Trophoblast cell (in vitro differentiated cells and primary cell): ENCODE data around the gene ZNF655.

Experiments
- DNase-seq, 2 donors: peaks; one replicate each; pipeline ENCODE4 v3.0.0-alpha.2; 2016
- H2AFZ ChIP-seq: 2 replicates; pipeline ENCODE4 v1.6.1; 2013; ENCODE audit warnings: low read length, moderate library complexity, mild to moderate bottlenecking; ENCODE audit not compliant: insufficient read depth, poor library complexity
- H2AK5ac ChIP-seq: 2 replicates; pipeline ENCODE4 v1.6.1; 2013; ENCODE audit warnings: mild to moderate bottlenecking, low read length
- H2BK120ac ChIP-seq: 2 replicates; pipeline ENCODE4 v1.6.1; 2013; ENCODE audit warnings: low read length, mild to moderate bottlenecking, moderate library complexity; ENCODE audit not compliant: insufficient read depth, poor library complexity
- H2BK12ac ChIP-seq: 2 replicates; pipeline ENCODE4 v1.6.1; 2013; ENCODE audit warnings: mild to moderate bottlenecking, low read length, moderate library complexity
- H2BK5ac ChIP-seq: 2 replicates; pipeline ENCODE4 v1.6.1; 2013; ENCODE audit warnings: low read length, low read depth, moderate library complexity, mild to moderate bottlenecking; ENCODE audit not compliant: poor library complexity
- H3K14ac ChIP-seq: 2 replicates; pipeline ENCODE4 v1.6.1; 2013; ENCODE audit warnings: mild to moderate bottlenecking, low read length
- H3K18ac ChIP-seq: 2 replicates; pipeline ENCODE4 v1.6.1; 2013; ENCODE audit warnings: mild to moderate bottlenecking, low read length
- H3K23ac ChIP-seq: 2 replicates; pipeline ENCODE4 v1.6.1; 2013; ENCODE audit warnings: low read length
- H3K27ac ChIP-seq: 2 replicates; pipeline ENCODE4 v1.5.1; 2013; ENCODE audit warnings: low read depth, mild to moderate bottlenecking, inconsistent platforms, low read length, moderate library complexity
- H3K27me3 ChIP-seq: 2 replicates; pipeline ENCODE4 v1.6.1; 2013; ENCODE audit warnings: inconsistent platforms, mild to moderate bottlenecking, low read length, moderate library complexity; ENCODE audit not compliant: insufficient read depth
- H3K36me3 ChIP-seq, 2 experiments: 1 replicate in 1 of 2; 2 replicates in 1 of 2; pipeline ENCODE4 v1.6.1; 2013; ENCODE audit warnings: low read length in 2 of 2, mild to moderate bottlenecking in 2 of 2, moderate library complexity in 1 of 2; ENCODE audit not compliant: insufficient read depth in 2 of 2, control insufficient read depth in 1 of 2
- H3K4ac ChIP-seq: 2 replicates; pipeline ENCODE4 v1.6.1; 2013; ENCODE audit warnings: low read depth, mild to moderate bottlenecking, low read length, moderate library complexity
- H3K4me1 ChIP-seq, 2 experiments: 1 replicate in 1 of 2; 2 replicates in 1 of 2; pipeline ENCODE4 v1.6.1; 2013; ENCODE audit warnings: low read length in 2 of 2, mild to moderate bottlenecking in 2 of 2, moderate library complexity in 1 of 2; ENCODE audit not compliant: insufficient read depth in 2 of 2, control insufficient read depth in 1 of 2
- H3K4me2 ChIP-seq: 2 replicates; pipeline ENCODE4 v1.6.1; 2013; ENCODE audit warnings: inconsistent platforms, mild to moderate bottlenecking, low read length, moderate library complexity
- H3K4me3 ChIP-seq: 2 replicates; pipeline ENCODE4 v1.5.1; 2013; ENCODE audit warnings: mild to moderate bottlenecking, low read depth, low read length, inconsistent platforms
- H3K79me1 ChIP-seq: one replicate; pipeline ENCODE4 v1.6.1; 2013; ENCODE audit warnings: low read length
- H3K79me2 ChIP-seq: 2 replicates; pipeline ENCODE4 v1.6.1; 2013; ENCODE audit warnings: low read length, mild to moderate bottlenecking; ENCODE audit not compliant: control insufficient read depth, insufficient read depth, poor library complexity
- H3K9ac ChIP-seq: 2 replicates; pipeline ENCODE4 v1.6.1; 2013; ENCODE audit warnings: mild to moderate bottlenecking, low read length
- H3K9me3 ChIP-seq: 2 replicates; pipeline ENCODE4 v1.6.1; 2013; ENCODE audit warnings: low read depth, mild to moderate bottlenecking, control low read depth, inconsistent platforms, low read length; ENCODE audit not compliant: insufficient read depth
- H4K12ac ChIP-seq: 2 replicates; pipeline ENCODE4 v1.6.1; 2013; ENCODE audit warnings: low read depth, mild to moderate bottlenecking, low read length, moderate library complexity
- H4K8ac ChIP-seq: 2 replicates; pipeline ENCODE4 v1.6.1; 2013; ENCODE audit warnings: low read depth, mild to moderate bottlenecking, low read length, moderate library complexity
- H4K91ac ChIP-seq: one replicate; pipeline ENCODE4 v1.6.1; 2013; ENCODE audit warnings: low read depth, mild to moderate bottlenecking, low read length, moderate library complexity
- WGBS: extraction: QIAGEN DNeasy Blood & Tissue Kit; methylation state at CpG from one replicate; pipeline ENCODE4 v1.1.7; 2013; ENCODE audit warnings: missing lambda C conversion rate; ENCODE audit not compliant: insufficient read length, insufficient coverage; ENCODE audit errors: extremely low coverage; 5-methylcytosine and 5-hydroxymethylcytosine counted together

Gene ZNF655

GRCh38 chr7:99554939-99555338 is 3.5 kb upstream of the ZNF655 start:
- H3K79me1 ChIP-seq: peaks cover 17% of the 10 kb centered on the region
- H3K4me3 ChIP-seq: no peak overlapping the region
- H4K8ac ChIP-seq: no peak overlapping the region
- H3K4ac ChIP-seq: no peak overlapping the region
- H3K27me3 ChIP-seq: no peaks in the 10 kb centered on the region
- DNase-seq: no peak
- H2BK12ac ChIP-seq: no peak overlapping the region
- H3K23ac ChIP-seq: no peak overlapping the region
- H3K36me3 ChIP-seq: peaks cover 5 to 6% of the 10 kb centered on the region in 2 experiments
- H3K79me2 ChIP-seq: peaks cover 21% of the 10 kb centered on the region
- H3K9ac ChIP-seq: no peak overlapping the region
- no peak overlapping the region for H3K27ac ChIP-seq
- H4K91ac ChIP-seq: no peak overlapping the region
- peaks cover 4 to 8% of the 10 kb centered on the region in 2 experiments for H3K4me1 ChIP-seq
- H3K14ac ChIP-seq: no peak overlapping the region
- WGBS: no CpG with 5 or more reads among the region's 2 CpGs
- H3K18ac ChIP-seq: no peak overlapping the region
- no peak overlapping the region for H3K4me2 ChIP-seq
- H4K12ac ChIP-seq: no peak overlapping the region
- H2AFZ ChIP-seq: no peak overlapping the region
- no peak overlapping the region for H2AK5ac ChIP-seq
- H2BK5ac ChIP-seq: no peak overlapping the region
- H2BK120ac ChIP-seq: no peak overlapping the region
- H3K9me3 ChIP-seq: no peaks in the 10 kb centered on the region

DNA sequence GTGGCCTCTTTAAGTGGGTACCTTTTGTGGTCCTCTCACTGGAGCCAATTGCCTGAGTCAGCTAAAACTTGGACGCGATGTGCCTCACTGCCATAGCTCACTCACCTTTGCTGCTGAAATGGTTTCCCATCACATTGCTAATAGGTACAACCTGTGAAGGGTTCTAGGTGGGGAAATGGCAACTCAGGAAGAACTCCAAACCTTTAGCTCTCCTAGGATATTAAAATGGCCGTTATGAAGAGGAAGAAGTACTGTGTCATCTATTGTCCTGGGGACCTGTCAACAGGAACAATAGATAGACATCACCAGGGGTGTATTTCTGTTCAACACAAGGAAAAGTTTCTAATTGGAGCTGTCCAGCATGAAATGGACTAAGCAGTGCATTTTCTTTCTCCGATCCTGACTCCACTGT is 1.2 kb upstream of the ZNF655 start:
- no peak overlapping the region for H4K8ac ChIP-seq
- no peak overlapping the region for H2BK120ac ChIP-seq
- H3K4ac ChIP-seq: peak overlapping the region; percentile 16
- peak overlapping the region; percentile 78 for H3K4me2 ChIP-seq
- no peak overlapping the region for H3K18ac ChIP-seq
- no peak overlapping the region for H2AFZ ChIP-seq
- no peak overlapping the region for H2BK12ac ChIP-seq
- no peak for DNase-seq
- peaks cover 5 to 6% of the 10 kb centered on the region in 2 experiments for H3K4me1 ChIP-seq
- H3K27me3 ChIP-seq: no peaks in the 10 kb centered on the region
- no peaks in the 10 kb centered on the region for H3K9me3 ChIP-seq
- H3K27ac ChIP-seq: no peak overlapping the region
- H3K79me2 ChIP-seq: peaks cover 17% of the 10 kb centered on the region
- no peak overlapping the region for H2BK5ac ChIP-seq
- no peak overlapping the region for H2AK5ac ChIP-seq
- no peak overlapping the region for H4K91ac ChIP-seq
- H4K12ac ChIP-seq: no peak overlapping the region
- WGBS: no CpG with 5 or more reads among the region's 4 CpGs
- H3K79me1 ChIP-seq: peaks cover 15% of the 10 kb centered on the region
- H3K4me3 ChIP-seq: no peak overlapping the region
- peaks cover 13 to 26% of the 10 kb centered on the region in 2 experiments for H3K36me3 ChIP-seq
- H3K9ac ChIP-seq: peak overlapping the region; percentile 59
- no peak overlapping the region for H3K23ac ChIP-seq
- H3K14ac ChIP-seq: no peak overlapping the region

GRCh38 chr7:99557940-99558305 is 519 bp upstream of the ZNF655 start:
- H3K18ac ChIP-seq: peak overlapping the region; percentile 84

GRCh38 chr7:99559175-99559915 is 903 bp downstream of the ZNF655 start:
- Histone ChIP-seq H3K23ac (no peak overlapping the region), H4K91ac (peak overlapping the region; percentile 93), H2AK5ac (peak overlapping the region; percentile 96), H3K9ac (peak overlapping the region; percentile 98), H2AFZ (peak overlapping the region; percentile 65), H3K79me2 (peaks cover 17% of the 10 kb centered on the region), H3K79me1 (peaks cover 15% of the 10 kb centered on the region), H2BK120ac (peak overlapping the region; percentile 95), H3K27ac (peak overlapping the region; percentile 89), H3K4ac (peak overlapping the region; percentile 93), H2BK12ac (no peak overlapping the region), H3K18ac (peak overlapping the region; percentile 95), H3K4me3 (peak overlapping the region; percentile 96), H3K27me3 (no peaks in the 10 kb centered on the region), H4K8ac (peak overlapping the region; percentile 87), H3K36me3 (peaks cover 18 to 40% of the 10 kb centered on the region in 2 experiments), H3K9me3 (no peaks in the 10 kb centered on the region), H3K14ac (peak overlapping the region; percentile 94), H4K12ac (peak overlapping the region; percentile 86), H2BK5ac (peak overlapping the region; percentile 94), H3K4me2 (peak overlapping the region; percentile 78), H3K4me1 (peaks cover 6 to 7% of the 10 kb centered on the region in 2 experiments)
- DNase-seq: peak; percentile 54 to 71
- no CpG with 5 or more reads among the region's 31 CpGs for WGBS

More at GRCh38 chr7:99557940-99558305, 519 bp upstream of the ZNF655 start:
- peak overlapping the region; percentile 96 for H3K4me3 ChIP-seq
- peaks cover 6 to 7% of the 10 kb centered on the region in 2 experiments for H3K4me1 ChIP-seq
- peak overlapping the region; percentile 78 for H3K4me2 ChIP-seq
- H3K79me1 ChIP-seq: peaks cover 15% of the 10 kb centered on the region
- no peak overlapping the region for H3K23ac ChIP-seq
- peak overlapping the region; percentile 94 for H4K8ac ChIP-seq
- no CpG with 5 or more reads among the region's 17 CpGs for WGBS
- no peak overlapping the region for H2BK12ac ChIP-seq
- H2BK5ac ChIP-seq: peak overlapping the region; percentile 50
- peak; percentile 4 to 29 for DNase-seq
- peak overlapping the region; percentile 78 for H2AFZ ChIP-seq
- peak overlapping the region; percentile 90 for H4K12ac ChIP-seq
- H3K27me3 ChIP-seq: no peaks in the 10 kb centered on the region
- peak overlapping the region; percentile 85 for H3K14ac ChIP-seq
- H2AK5ac ChIP-seq: peak overlapping the region; percentile 96
- peak overlapping the region; percentile 99 for H3K9ac ChIP-seq
- peak overlapping the region; percentile 85 for H4K91ac ChIP-seq
- peaks cover 13 to 28% of the 10 kb centered on the region in 2 experiments for H3K36me3 ChIP-seq
- H3K9me3 ChIP-seq: no peaks in the 10 kb centered on the region
- peak overlapping the region; percentile 65 for H3K4ac ChIP-seq
- peak overlapping the region; percentile 63 for H2BK120ac ChIP-seq
- H3K79me2 ChIP-seq: peaks cover 17% of the 10 kb centered on the region
- peak overlapping the region; percentile 89 for H3K27ac ChIP-seq
